MM.1S (cell line): Measurements from ENCODE around the gene SUGP1.

Experiments used
- DNase-seq: peaks from one replicate; pipeline ENCODE4 v3.0.0-alpha.2; 2015
- H2AFZ ChIP-seq: fragments of 300-600 bp; sonication (generic); 2 replicates; pipeline ENCODE4 v1.6.0; 2016; ENCODE audit warnings: antibody characterized with exemption, low read length
- H3F3A ChIP-seq: fragments of 300-600 bp; sonication (generic); 2 replicates; pipeline ENCODE4 v1.6.1; 2016; ENCODE audit warnings: mild to moderate bottlenecking, antibody characterized with exemption, low read length, moderate library complexity, mixed read lengths; ENCODE audit not compliant: insufficient read depth
- H3K27ac ChIP-seq: fragments of 300-600 bp; sonication (generic); 2 replicates; pipeline ENCODE4 v1.5.1; 2016; ENCODE audit warnings: mild to moderate bottlenecking, low read length
- H3K27me3 ChIP-seq: fragments of 300-600 bp; sonication (generic); replicated peaks from 2 replicates; pipeline ENCODE4 v1.6.0; 2016; ENCODE audit warnings: low read length; ENCODE audit not compliant: insufficient read depth
- H3K36me3 ChIP-seq: fragments of 300-600 bp; sonication (generic); replicated peaks from 2 replicates; pipeline ENCODE4 v1.6.1; 2016; ENCODE audit warnings: mild to moderate bottlenecking, low read length, mixed read lengths; ENCODE audit not compliant: insufficient read depth
- H3K4me1 ChIP-seq: fragments of 300-600 bp; sonication (generic); 2 replicates; pipeline ENCODE4 v1.6.1; 2016; ENCODE audit warnings: low read length, mixed read lengths
- H3K4me2 ChIP-seq: fragments of 300-600 bp; sonication (generic); 2 replicates; pipeline ENCODE4 v1.6.0; 2016; ENCODE audit warnings: low read depth, low read length
- H3K4me3 ChIP-seq: fragments of 300-600 bp; sonication (generic); 2 replicates; pipeline ENCODE4 v1.5.1; 2016; ENCODE audit warnings: low read length, mixed read lengths
- H3K79me2 ChIP-seq: fragments of 300-600 bp; sonication (generic); 2 replicates; pipeline ENCODE4 v1.6.1; 2016; ENCODE audit warnings: mixed run types, low read length, mixed read lengths
- H3K9ac ChIP-seq: fragments of 300-600 bp; sonication (generic); 2 replicates; pipeline ENCODE4 v1.6.1; 2016; ENCODE audit warnings: low read length, mixed read lengths
- H3K9me2 ChIP-seq: fragments of 300-600 bp; sonication (generic); replicated peaks from 2 replicates; pipeline ENCODE4 v1.6.1; 2016; ENCODE audit warnings: mild to moderate bottlenecking, low read length, mixed read lengths; ENCODE audit not compliant: insufficient read depth
- H3K9me3 ChIP-seq: fragments of 300-600 bp; sonication (generic); replicated peaks from 2 replicates; pipeline ENCODE4 v1.6.1; 2016; ENCODE audit warnings: mild to moderate bottlenecking, low read length, mixed read lengths; ENCODE audit not compliant: insufficient read depth
- H4K20me1 ChIP-seq: fragments of 300-600 bp; sonication (generic); 2 replicates; pipeline ENCODE4 v1.6.1; 2016; ENCODE audit warnings: mild to moderate bottlenecking, low read length, moderate library complexity, mixed read lengths; ENCODE audit not compliant: insufficient read depth
- EZH2 ChIP-seq: fragments of 300-600 bp; sonication (generic); optimal IDR thresholded peaks from 2 replicates; pipeline ENCODE3; 2017; ENCODE audit warnings: low read depth, mild to moderate bottlenecking, antibody characterized with exemption, low read length, mixed read lengths
- EZH2phosphoT487 ChIP-seq: fragments of 300-600 bp; sonication (generic); IDR thresholded peaks from 2 replicates; pipeline ENCODE4 v1.6.1; 2018; ENCODE audit warnings: antibody characterized with exemption, low read length
- TF ChIP-seq, protein P1 (sequence below): fragments of 300-600 bp; sonication (generic); IDR thresholded peaks from 2 replicates; pipeline ENCODE4 v1.5.1; 2016; ENCODE audit warnings: antibody characterized with exemption, low read length, mixed read lengths

Gene SUGP1

DNA sequence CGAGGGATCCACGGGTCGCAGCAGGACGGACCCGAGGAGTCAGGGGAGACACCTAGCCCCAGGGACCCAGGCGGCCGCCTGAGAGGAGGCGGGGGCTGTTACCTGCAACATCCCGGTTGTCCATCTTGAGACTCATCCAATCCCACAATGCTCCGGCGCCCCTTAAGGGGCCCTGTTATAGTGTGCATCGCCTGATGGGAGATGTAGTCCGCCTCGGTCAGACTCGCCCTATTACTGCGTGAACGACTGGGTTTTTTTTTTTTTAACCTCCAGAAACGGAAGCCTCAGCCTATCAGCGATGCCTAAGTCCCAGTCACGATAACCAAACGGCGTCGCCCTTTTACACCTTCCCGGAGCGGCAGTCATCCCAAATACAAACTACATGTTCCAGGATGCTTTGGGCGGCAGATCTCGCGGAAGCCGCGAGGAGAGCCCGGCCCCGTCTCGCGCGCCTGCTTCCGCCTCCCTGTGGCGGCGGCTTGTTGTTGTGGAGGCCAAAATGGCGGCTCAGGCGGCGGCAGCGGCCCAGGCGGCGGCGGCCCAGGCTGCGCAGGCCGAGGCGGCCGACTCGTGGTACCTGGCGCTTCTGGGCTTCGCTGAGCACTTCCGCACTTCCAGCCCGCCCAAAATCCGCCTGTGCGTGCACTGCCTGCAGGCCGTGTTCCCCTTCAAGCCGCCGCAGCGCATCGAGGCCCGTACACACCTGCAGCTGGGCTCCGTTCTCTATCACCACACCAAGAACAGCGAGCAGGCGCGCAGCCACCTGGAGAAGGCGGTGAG lies at the start of gene SUGP1, which contains the start of gene MAU2:
SUGP1 (minus strand) TSS at position 149 of the 780 bp plus-strand sequence; CDS start at position 136, 13 bp downstream.
MAU2 (plus strand) TSS at position 469 of the 780 bp plus-strand sequence; CDS start at position 500, 31 bp downstream.
- Histone ChIP-seq H3F3A (no peaks in the 10 kb centered on the region), H3K9me3 (no peaks in the 10 kb centered on the region), H3K27me3 (no peaks in the 10 kb centered on the region), H4K20me1 (no peaks in the 10 kb centered on the region), H3K27ac (peak within 1 kb of the TSS; percentile 77; the same call in 1 of the 2 replicates), H3K4me3 (peak within 1 kb of the TSS; percentile 100), H3K4me2 (peak within 1 kb of the TSS; percentile 87), H2AFZ (peak within 1 kb of the TSS; percentile 87), H3K4me1 (no peaks in the 10 kb centered on the region; the same call in 1 of the 2 replicates), H3K36me3 (0 out of 2 replicates have a peak, but pooled peaks cover 4% of the 10 kb centered on the region), H3K79me2 (peaks cover 89% of the 10 kb centered on the region), H3K9me2 (no peaks in the 10 kb centered on the region), H3K9ac (peak within 1 kb of the TSS; percentile 98)
- peak; percentile 93 for DNase-seq
- TF ChIP-seq EZH2phosphoT487 (no peak), EZH2 (no peak)
- TF ChIP-seq, protein P1, sequence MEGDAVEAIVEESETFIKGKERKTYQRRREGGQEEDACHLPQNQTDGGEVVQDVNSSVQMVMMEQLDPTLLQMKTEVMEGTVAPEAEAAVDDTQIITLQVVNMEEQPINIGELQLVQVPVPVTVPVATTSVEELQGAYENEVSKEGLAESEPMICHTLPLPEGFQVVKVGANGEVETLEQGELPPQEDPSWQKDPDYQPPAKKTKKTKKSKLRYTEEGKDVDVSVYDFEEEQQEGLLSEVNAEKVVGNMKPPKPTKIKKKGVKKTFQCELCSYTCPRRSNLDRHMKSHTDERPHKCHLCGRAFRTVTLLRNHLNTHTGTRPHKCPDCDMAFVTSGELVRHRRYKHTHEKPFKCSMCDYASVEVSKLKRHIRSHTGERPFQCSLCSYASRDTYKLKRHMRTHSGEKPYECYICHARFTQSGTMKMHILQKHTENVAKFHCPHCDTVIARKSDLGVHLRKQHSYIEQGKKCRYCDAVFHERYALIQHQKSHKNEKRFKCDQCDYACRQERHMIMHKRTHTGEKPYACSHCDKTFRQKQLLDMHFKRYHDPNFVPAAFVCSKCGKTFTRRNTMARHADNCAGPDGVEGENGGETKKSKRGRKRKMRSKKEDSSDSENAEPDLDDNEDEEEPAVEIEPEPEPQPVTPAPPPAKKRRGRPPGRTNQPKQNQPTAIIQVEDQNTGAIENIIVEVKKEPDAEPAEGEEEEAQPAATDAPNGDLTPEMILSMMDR, result no peak

- H3K36me3 ChIP-seq, result no peaks in the 10 kb centered on the region
- no peaks in the 10 kb centered on the region for H3K9me2 ChIP-seq
- H3K27ac ChIP-seq, result no peak overlapping the region
- no peaks in the 10 kb centered on the region for H4K20me1 ChIP-seq
- no peak overlapping the region for H3K9ac ChIP-seq
- no peaks in the 10 kb centered on the region for H3K79me2 ChIP-seq
- TF ChIP-seq EZH2 (no peak), EZH2phosphoT487 (no peak)
- TF ChIP-seq, protein P1, result no peak
- H3K4me3 ChIP-seq, result no peak overlapping the region
- DNase-seq, result no peak
- H2AFZ ChIP-seq, result no peak overlapping the region
- no peaks in the 10 kb centered on the region for H3K9me3 ChIP-seq
- H3K27me3 ChIP-seq, result no peaks in the 10 kb centered on the region
- H3F3A ChIP-seq, result peaks cover 12% of the 10 kb centered on the region; the same call in 1 of the 2 replicates
- peaks cover 13% of the 10 kb centered on the region for H3K4me1 ChIP-seq
- no peak overlapping the region for H3K4me2 ChIP-seq
Observed at GRCh38 chr19:19368087-19368486, 47.8 kb upstream of the SUGP1 start.

DNA sequence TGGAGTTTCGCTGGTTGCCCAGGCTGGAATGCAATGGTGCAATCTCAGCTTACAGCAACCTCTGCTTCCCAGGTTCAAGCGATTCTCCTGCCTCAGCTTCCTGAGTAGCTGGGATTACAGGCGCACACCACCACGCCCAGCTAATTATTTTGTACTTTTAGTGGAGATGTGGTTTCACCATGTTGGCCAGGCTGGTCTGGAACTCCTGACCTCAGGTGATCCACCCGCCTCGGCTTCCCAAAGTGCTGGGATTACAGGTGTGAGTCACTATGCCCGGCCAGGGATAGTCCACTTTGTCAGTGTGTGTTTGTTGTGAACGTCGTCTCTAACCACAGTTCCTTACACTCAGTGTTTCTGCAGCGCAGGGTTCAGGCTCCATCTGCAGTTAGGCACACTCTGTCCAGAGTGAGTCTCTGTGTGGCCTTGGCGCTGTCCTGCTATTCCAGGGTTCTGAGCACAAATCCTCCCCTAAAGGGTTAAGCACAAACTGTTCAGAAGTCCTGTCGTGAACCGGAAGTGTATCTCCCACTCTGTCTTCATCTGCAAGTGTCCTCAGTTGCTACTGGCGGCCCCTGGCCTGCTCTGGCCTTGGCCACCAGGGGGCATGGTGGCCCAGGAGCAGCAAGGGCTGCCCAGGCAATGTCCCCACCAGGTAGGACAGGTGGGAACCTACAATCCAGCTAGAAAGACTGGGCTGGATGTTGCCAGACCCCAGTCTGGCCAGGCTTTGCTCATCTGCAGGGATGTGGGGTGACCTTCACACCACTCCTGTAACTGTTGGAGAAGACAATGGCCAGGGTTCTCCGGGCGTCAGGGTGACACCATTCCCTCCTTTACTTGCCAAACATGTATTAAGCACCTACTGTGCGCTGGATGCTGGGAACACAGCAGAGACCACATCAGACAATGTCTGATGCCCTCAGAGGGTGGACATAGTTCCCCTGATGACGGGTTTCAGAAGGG lies 46.4 kb upstream of the SUGP1 start:
- H2AFZ ChIP-seq, result peak overlapping the region; percentile 98
- H3K4me2 ChIP-seq, result peak overlapping the region; percentile 75; the same call in 1 of the 2 replicates
- no peak overlapping the region for H3K27ac ChIP-seq
- peaks cover 7% of the 10 kb centered on the region; the same call in 1 of the 2 replicates for H3K4me1 ChIP-seq
- H4K20me1 ChIP-seq, result no peaks in the 10 kb centered on the region
- DNase-seq, result peak; percentile 75
- no peaks in the 10 kb centered on the region for H3K36me3 ChIP-seq
- TF ChIP-seq EZH2phosphoT487 (no peak), EZH2 (no peak)
- TF ChIP-seq, protein P1, result peak; percentile 99
- no peaks in the 10 kb centered on the region for H3K9me2 ChIP-seq
- no peaks in the 10 kb centered on the region for H3K27me3 ChIP-seq
- H3K9me3 ChIP-seq, result no peaks in the 10 kb centered on the region
- H3F3A ChIP-seq, result peaks cover 7% of the 10 kb centered on the region; the same call in 1 of the 2 replicates
- no peak overlapping the region; the same call in 1 of the 2 replicates for H3K9ac ChIP-seq
- no peaks in the 10 kb centered on the region for H3K79me2 ChIP-seq
- H3K4me3 ChIP-seq, result no peak overlapping the region
